Measurements from ENCODE around the gene COQ7. TPM values are rescaled to one million over a fixed set of nuclear protein-coding genes. Genes with fewer than 3 reads are reported as not detected.

Gene COQ7
- polyA plus RNA-seq, 1 experiment: 10.7 TPM

DNA sequence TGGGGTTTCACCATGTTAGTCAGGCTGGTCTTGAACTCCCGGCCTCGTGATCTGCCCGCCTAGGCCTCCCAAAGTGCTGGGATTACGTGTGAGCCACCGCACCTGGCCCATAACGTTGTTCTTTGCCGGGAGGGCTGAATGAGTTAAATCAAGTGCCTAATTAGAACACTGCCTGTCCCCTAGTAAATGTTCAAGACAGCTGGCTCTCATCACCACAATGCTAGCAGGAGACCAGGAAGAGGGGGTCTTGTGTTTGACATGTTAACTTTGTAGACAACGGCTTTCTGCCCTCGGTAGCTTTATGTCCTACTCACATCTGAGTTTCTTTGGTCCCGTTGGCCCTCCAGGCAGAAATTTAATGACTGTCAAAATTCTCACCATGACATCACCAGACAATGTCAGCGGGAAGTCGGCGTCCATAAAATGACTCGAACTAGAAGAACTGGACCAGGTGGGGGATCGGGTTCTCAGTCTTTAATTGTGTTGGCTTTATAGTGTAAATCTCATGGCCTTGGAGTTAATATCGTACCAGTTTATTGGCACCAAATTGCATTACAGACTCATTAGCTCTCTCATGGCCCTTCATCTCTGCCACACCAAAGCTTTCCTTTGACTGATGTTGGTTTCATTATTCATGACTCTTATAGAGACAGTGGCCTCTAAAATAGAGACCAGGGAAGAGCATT is 34.9 kb downstream of the COQ7 start:
- TF ChIP-seq, protein P1, sequence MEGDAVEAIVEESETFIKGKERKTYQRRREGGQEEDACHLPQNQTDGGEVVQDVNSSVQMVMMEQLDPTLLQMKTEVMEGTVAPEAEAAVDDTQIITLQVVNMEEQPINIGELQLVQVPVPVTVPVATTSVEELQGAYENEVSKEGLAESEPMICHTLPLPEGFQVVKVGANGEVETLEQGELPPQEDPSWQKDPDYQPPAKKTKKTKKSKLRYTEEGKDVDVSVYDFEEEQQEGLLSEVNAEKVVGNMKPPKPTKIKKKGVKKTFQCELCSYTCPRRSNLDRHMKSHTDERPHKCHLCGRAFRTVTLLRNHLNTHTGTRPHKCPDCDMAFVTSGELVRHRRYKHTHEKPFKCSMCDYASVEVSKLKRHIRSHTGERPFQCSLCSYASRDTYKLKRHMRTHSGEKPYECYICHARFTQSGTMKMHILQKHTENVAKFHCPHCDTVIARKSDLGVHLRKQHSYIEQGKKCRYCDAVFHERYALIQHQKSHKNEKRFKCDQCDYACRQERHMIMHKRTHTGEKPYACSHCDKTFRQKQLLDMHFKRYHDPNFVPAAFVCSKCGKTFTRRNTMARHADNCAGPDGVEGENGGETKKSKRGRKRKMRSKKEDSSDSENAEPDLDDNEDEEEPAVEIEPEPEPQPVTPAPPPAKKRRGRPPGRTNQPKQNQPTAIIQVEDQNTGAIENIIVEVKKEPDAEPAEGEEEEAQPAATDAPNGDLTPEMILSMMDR (IDR thresholded peaks at IDR 0.05; ENCODE audit: insufficient read depth, low read depth, low read length): no peak
- DNase-seq (ENCODE audit: low read depth): no peak

DNA sequence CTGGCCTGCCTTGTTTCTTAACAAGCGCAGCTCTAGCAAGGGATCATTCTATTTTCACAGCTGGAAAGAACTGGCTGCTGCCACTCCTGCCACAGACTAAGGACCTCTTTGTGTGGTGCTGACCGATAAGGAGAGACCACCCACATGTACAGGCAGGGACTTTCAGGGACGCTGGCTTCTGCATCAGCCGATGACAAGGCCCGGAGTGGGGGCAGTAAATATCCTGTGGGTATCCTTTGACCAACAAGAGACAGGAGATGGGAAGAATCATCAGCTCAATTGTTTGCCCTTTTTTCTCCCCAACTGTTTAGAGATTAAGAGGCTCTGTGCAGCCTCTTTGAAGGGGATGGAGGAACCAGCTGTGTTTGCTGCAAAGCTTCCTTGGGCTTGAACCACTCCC is 37.2 kb downstream of the COQ7 start:
- POLR2A ChIA-PET: no interaction called here
- TF ChIP-seq, protein P1 (IDR thresholded peaks at IDR 0.05; ENCODE audit: insufficient read depth, low read depth, low read length): no peak
- no peak overlapping the region for H3K4me3 ChIP-seq (ENCODE audit: low read depth, low read length)
- H3K27me3 ChIP-seq (ENCODE audit: control insufficient read depth, insufficient read depth, low read length): no peaks in the 10 kb centered on the region
- DNase-seq (ENCODE audit: low read depth): no peak
- H3K36me3 ChIP-seq (ENCODE audit: control insufficient read depth, insufficient read depth, low read length): no peaks in the 10 kb centered on the region
- CTCF ChIA-PET: interaction anchor here (0.8 kb wide), 1 partner anchor 9 kb away, joined by 3 read pairs; the partner anchor contains the start of gene ITPRIPL2

More for the DNA sequence above, 34.9 kb downstream of the COQ7 start:
- no peak overlapping the region for H3K4me3 ChIP-seq (ENCODE audit: low read depth, low read length)
- H3K27me3 ChIP-seq (ENCODE audit: control insufficient read depth, insufficient read depth, low read length): no peaks in the 10 kb centered on the region
- H3K36me3 ChIP-seq (ENCODE audit: control insufficient read depth, insufficient read depth, low read length): no peaks in the 10 kb centered on the region
- ChIA-PET POLR2A (no interaction called here), CTCF (interaction anchor here (0.9 to 1.2 kb wide), 3 partner anchors 8 to 17 kb away, joined by 3 to 7 read pairs (median 4); no protein-coding TSS in a partner anchor)

DNA sequence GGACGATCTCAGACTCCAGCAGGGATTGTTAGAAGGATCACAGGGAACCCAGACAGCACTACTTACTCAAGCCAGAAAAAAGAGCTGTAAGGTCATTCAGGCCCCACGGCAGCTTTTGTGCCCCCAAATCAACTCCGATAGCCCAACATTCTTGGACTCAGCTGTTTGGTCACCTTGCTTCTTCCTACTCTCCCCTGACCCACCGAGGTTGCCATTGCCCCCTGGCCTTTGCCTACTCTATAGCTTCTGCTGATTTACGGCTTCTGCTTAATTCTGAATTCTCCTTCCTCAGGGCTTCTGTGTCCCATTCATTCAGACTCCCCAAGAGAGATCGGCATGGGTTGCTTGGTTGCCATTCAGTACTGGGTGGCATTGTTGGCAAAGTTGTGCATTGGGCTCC is 37.7 kb downstream of the COQ7 start:
- CTCF ChIA-PET: no interaction called here
- POLR2A ChIA-PET: no interaction called here

DNA sequence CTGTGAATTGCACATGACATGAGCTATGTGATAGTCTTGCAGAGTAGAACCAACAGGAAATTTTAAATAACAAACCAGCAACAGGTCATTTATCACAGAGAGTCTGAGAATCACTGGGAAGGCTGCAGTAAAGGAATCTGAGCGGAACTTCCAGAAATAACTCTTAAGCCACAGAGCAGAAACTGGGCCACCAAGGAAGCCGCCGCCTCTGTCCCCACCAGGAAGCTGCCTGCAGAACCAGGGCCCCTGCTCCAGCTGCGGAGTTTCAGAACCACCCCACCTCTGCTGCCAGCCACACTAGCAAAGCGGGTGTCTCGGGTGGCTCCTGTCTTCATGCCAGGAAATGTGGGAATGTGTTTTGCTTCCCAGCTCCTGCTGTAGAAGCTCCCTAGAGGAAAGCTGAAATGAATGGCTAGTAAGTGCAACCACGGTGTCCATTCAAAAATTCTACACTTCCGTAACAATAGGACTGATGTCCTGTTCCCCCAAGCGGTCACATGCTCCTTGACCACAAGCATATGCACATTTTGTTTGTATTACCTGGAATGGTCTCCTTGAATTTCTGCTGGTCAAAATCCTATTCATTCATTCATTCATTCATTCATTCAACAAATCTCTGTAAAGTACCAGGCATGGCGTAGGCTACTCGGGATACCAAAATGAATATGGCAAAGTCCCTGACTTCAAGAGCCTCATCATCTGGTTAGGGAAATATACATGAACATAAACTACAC is 38.6 kb downstream of the COQ7 start:
- Histone ChIP-seq H3K4me3 (ENCODE audit: low read depth, low read length) (no peak overlapping the region), H3K36me3 (ENCODE audit: control insufficient read depth, insufficient read depth, low read length) (no peaks in the 10 kb centered on the region), H3K27me3 (ENCODE audit: control insufficient read depth, insufficient read depth, low read length) (no peaks in the 10 kb centered on the region)
- ChIA-PET CTCF (interaction anchor here (0.6 to 1.4 kb wide), 4 partner anchors 11 to 20 kb away, joined by 3 to 5 read pairs (median 3); no protein-coding TSS in a partner anchor), POLR2A (no interaction called here)
- TF ChIP-seq, protein P1 (IDR thresholded peaks at IDR 0.05; ENCODE audit: insufficient read depth, low read depth, low read length): no peak
- no peak for DNase-seq (ENCODE audit: low read depth)

More for the DNA sequence above, 37.7 kb downstream of the COQ7 start:
- no peak for DNase-seq (ENCODE audit: low read depth)
- H3K27me3 ChIP-seq (ENCODE audit: control insufficient read depth, insufficient read depth, low read length): no peaks in the 10 kb centered on the region
- no peak overlapping the region for H3K4me3 ChIP-seq (ENCODE audit: low read depth, low read length)
- TF ChIP-seq, protein P1 (IDR thresholded peaks at IDR 0.05; ENCODE audit: insufficient read depth, low read depth, low read length): no peak
- H3K36me3 ChIP-seq (ENCODE audit: control insufficient read depth, insufficient read depth, low read length): no peaks in the 10 kb centered on the region

DNA sequence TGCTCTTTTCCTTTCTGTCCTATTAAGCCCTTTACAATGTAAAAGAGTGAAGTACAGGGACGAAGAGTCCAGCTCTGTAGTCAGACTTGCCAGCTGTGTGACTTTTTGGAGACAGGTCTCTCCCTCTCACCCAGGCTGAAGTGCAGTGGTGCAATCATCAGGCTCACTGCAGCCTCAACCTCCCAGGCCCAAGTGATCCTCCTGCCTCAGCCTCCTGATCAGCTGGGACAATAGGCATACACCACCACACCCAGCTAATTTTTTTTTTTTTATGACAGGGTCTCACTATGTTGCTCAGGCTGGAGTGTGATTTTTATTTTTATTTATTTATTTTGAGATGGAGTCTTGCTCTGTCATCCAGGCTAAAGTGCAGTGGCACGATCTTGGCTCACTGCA is 39.2 kb downstream of the COQ7 start:
- Histone ChIP-seq H3K36me3 (ENCODE audit: control insufficient read depth, insufficient read depth, low read length) (no peaks in the 10 kb centered on the region), H3K4me3 (ENCODE audit: low read depth, low read length) (no peak overlapping the region), H3K27me3 (ENCODE audit: control insufficient read depth, insufficient read depth, low read length) (no peaks in the 10 kb centered on the region)
- POLR2A ChIA-PET: no interaction called here
- TF ChIP-seq, protein P1 (IDR thresholded peaks at IDR 0.05; ENCODE audit: insufficient read depth, low read depth, low read length): no peak
- DNase-seq (ENCODE audit: low read depth): no peak
- CTCF ChIA-PET: interaction anchor here (0.6 to 1.4 kb wide), 4 partner anchors 11 to 21 kb away, joined by 3 to 5 read pairs (median 3); no protein-coding TSS in a partner anchor
